SK-N-SH (cell line): ENCODE measurements around the gene DMRT2. TPM values are rescaled to one million over a fixed set of nuclear protein-coding genes. Genes with fewer than 3 reads are reported as not detected.

Experiments
- CTCF ChIA-PET: fragments of 300-600, 350-600 bp; formaldehyde crosslinking; extraction: SDS; loops from one replicate; lab custom pipeline; 2021; lab: Yijun Ruan, JAX
- POLR2A ChIA-PET: fragments of 350-600 bp; sonication (Branson Sonifier 250); formaldehyde crosslinking; extraction: SDS; loops from one replicate; lab custom pipeline; 2020; ENCODE audit warnings: antibody characterized with exemption, inconsistent platforms; lab: Yijun Ruan, JAX
- DNase-seq: peaks from one replicate; pipeline ENCODE4 v3.0.0; 2012
- H2AFZ ChIP-seq: fragments of 200-600 bp; sonication (generic); 2 replicates; pipeline ENCODE4 v1.8.1; 2016; ENCODE audit warnings: antibody characterized with exemption, mild to moderate bottlenecking, low read depth
- H3F3A ChIP-seq: fragments of 200-600 bp; sonication (generic); replicated peaks from 2 replicates; pipeline ENCODE3; 2016; ENCODE audit warnings: antibody characterized with exemption, mild to moderate bottlenecking; ENCODE audit not compliant: insufficient read depth
- H3K27ac ChIP-seq, 2 experiments: fragments of 200-500 bp in 1 of 2; fragments of 200-600 bp in 1 of 2; sonication (Bioruptor generic) in 1 of 2; sonication (generic), shearing (Covaris generic) in 1 of 2; 2 replicates each; pipeline versions ENCODE4 v1.5.1 to v1.6.1; 2014 to 2016; ENCODE audit warnings: low read depth in 2 of 2, inconsistent platforms in 1 of 2, low read length in 1 of 2, mild to moderate bottlenecking in 1 of 2, mixed read lengths in 1 of 2
- H3K27me3 ChIP-seq: fragments of 200-600 bp; sonication (generic), shearing (Covaris generic); 2 replicates; pipeline ENCODE4 v1.6.1; 2016; ENCODE audit warnings: mixed run types; ENCODE audit not compliant: insufficient read depth
- H3K36me3 ChIP-seq, 2 experiments: fragments of 200-500 bp in 1 of 2; fragments of 200-600 bp in 1 of 2; sonication (Bioruptor generic) in 1 of 2; sonication (generic) in 1 of 2; replicated peaks in 1 of 2; 2 replicates each; pipeline versions ENCODE3 to v1.5.1; 2014 to 2016; ENCODE audit warnings: low read length in 1 of 2, mild to moderate bottlenecking in 1 of 2; ENCODE audit not compliant: insufficient read depth in 2 of 2, control insufficient read depth in 1 of 2
- H3K4me1 ChIP-seq, 2 experiments: fragments of 200-500 bp in 1 of 2; fragments of 200-600 bp in 1 of 2; sonication (Bioruptor generic) in 1 of 2; sonication (generic), shearing (Covaris generic) in 1 of 2; 2 replicates each; pipeline versions ENCODE4 v1.5.1 to v1.6.1; 2014 to 2016; ENCODE audit warnings: low read depth in 1 of 2, low read length in 1 of 2, mixed run types in 1 of 2; ENCODE audit not compliant: insufficient read depth in 2 of 2, control insufficient read depth in 1 of 2
- H3K4me2 ChIP-seq: fragments of 200-600 bp; sonication (generic), shearing (Covaris generic); 2 replicates; pipeline ENCODE4 v1.6.1; 2017; ENCODE audit warnings: mixed run types
- H3K4me3 ChIP-seq, 2 experiments: fragments of 200-500 bp in 1 of 2; fragments of 200-600 bp in 1 of 2; sonication (Bioruptor generic) in 1 of 2; sonication (generic), shearing (Covaris generic) in 1 of 2; 2 replicates each; pipeline versions ENCODE4 v1.5.1 to v1.8.1; 2014 to 2016; ENCODE audit warnings: low read depth in 2 of 2, inconsistent platforms in 1 of 2, low read length in 1 of 2, mild to moderate bottlenecking in 1 of 2, mixed read lengths in 1 of 2, moderate library complexity in 1 of 2
- H3K79me2 ChIP-seq: fragments of 200-600 bp; sonication (generic); 2 replicates; pipeline ENCODE4 v1.8.1; 2017; ENCODE audit warnings: mild to moderate bottlenecking; ENCODE audit not compliant: insufficient read depth
- H3K9ac ChIP-seq: fragments of 200-600 bp; sonication (generic); 2 replicates; pipeline ENCODE4 v1.6.1; 2017; ENCODE audit warnings: mixed run types
- H3K9me2 ChIP-seq: fragments of 200-600 bp; sonication (generic); 2 replicates; pipeline ENCODE4 v1.6.1; 2017; ENCODE audit warnings: mixed run types
- H3K9me3 ChIP-seq: fragments of 200-600 bp; sonication (generic); 2 replicates; pipeline ENCODE4 v1.6.1; 2017; ENCODE audit warnings: mixed run types, mild to moderate bottlenecking, moderate library complexity
- H4K20me1 ChIP-seq: fragments of 200-600 bp; sonication (generic); 2 replicates; pipeline ENCODE4 v1.6.1; 2017; ENCODE audit warnings: mild to moderate bottlenecking, mixed run types; ENCODE audit not compliant: insufficient read depth
- CHD2 ChIP-seq: fragments of 150-350 bp; IDR thresholded peaks from 2 replicates; pipeline ENCODE4 v1.6.1; 2018; ENCODE audit warnings: low read length; ENCODE audit not compliant: partially characterized antibody
- ELF1 ChIP-seq: IDR thresholded peaks from 2 replicates; pipeline ENCODE4 v1.4.0; 2012
- EP300 ChIP-seq, 2 experiments: IDR thresholded peaks; 2 replicates each; pipeline versions ENCODE4 v1.4.0 to v1.6.1; 2012; ENCODE audit warnings: borderline replicate concordance in 1 of 2, low read depth in 1 of 2, low read length in 1 of 2
- FOXM1 ChIP-seq: IDR thresholded peaks from 2 replicates; pipeline ENCODE4 v1.4.0; 2012; ENCODE audit warnings: low read depth, mild to moderate bottlenecking
- GATA2 ChIP-seq: sonication (generic); formaldehyde crosslinking; IDR thresholded peaks from 2 replicates; pipeline ENCODE4 v1.5.0; 2020; ENCODE audit warnings: mild to moderate bottlenecking, missing genetic modification reagents
- NRF1 ChIP-seq: IDR thresholded peaks from 2 replicates; pipeline ENCODE4 v1.6.1; 2012; ENCODE audit warnings: low read depth, mild to moderate bottlenecking, low read length
- POLR2AphosphoS5 ChIP-seq: IDR thresholded peaks from 2 replicates; pipeline ENCODE4 v1.6.1; 2012; ENCODE audit warnings: low read depth, low read length
- RCOR1 ChIP-seq: fragments of 150-350 bp; IDR thresholded peaks from 2 replicates; pipeline ENCODE4 v1.6.1; 2017; ENCODE audit warnings: antibody characterized with exemption, low read length
- RFX5 ChIP-seq: IDR thresholded peaks from 2 replicates; pipeline ENCODE4 v1.6.1; 2012; ENCODE audit warnings: mild to moderate bottlenecking, improper control_type of control experiment, low read length
- SIN3A ChIP-seq: IDR thresholded peaks from 2 replicates; pipeline ENCODE4 v1.6.1; 2012; ENCODE audit warnings: low read depth, mild to moderate bottlenecking, low read length, moderate library complexity, borderline replicate concordance
- SMC3 ChIP-seq: IDR thresholded peaks from 2 replicates; pipeline ENCODE4 v1.6.1; 2012; ENCODE audit warnings: low read depth, low read length, improper control_type of control experiment
- TCF12 ChIP-seq: IDR thresholded peaks from 2 replicates; pipeline ENCODE4 v1.4.0; 2012
- TEAD4 ChIP-seq: IDR thresholded peaks from 2 replicates; pipeline ENCODE4 v1.4.0; 2012; ENCODE audit warnings: mild to moderate bottlenecking, borderline replicate concordance; ENCODE audit not compliant: insufficient read depth
- USF1 ChIP-seq: IDR thresholded peaks from 2 replicates; pipeline ENCODE4 v1.4.0; 2012; ENCODE audit warnings: low read depth, borderline replicate concordance
- YY1 ChIP-seq: IDR thresholded peaks from 2 replicates; pipeline ENCODE4 v1.4.0; 2012; ENCODE audit warnings: low read depth, mild to moderate bottlenecking
- WGBS: methylation state at CpG from one replicate; pipeline ENCODE4 v1.1.6; 2017; ENCODE audit warnings: low lambda C conversion rate; 5-methylcytosine and 5-hydroxymethylcytosine counted together
- polyA plus RNA-seq, 3 experiments: library from polyadenylated mRNA; depleted of rRNA; stranded (reverse); fragments of >200 nt; gene quantifications; 2 replicates each; pipeline ENCODE4 v1.2.3, GENCODE V29; 2012
- TF ChIP-seq, protein P1 (sequence below): fragments of 150-350 bp; IDR thresholded peaks from 2 replicates; pipeline ENCODE4 v1.6.1; 2017; ENCODE audit warnings: antibody characterized with exemption, low read length, low read depth, borderline replicate concordance
- TF ChIP-seq, protein P2 (sequence below): IDR thresholded peaks from 2 replicates; pipeline ENCODE4 v1.4.0; 2012; ENCODE audit warnings: low read depth, borderline replicate concordance
- TF ChIP-seq, protein P3 (sequence below): fragments of 150-350 bp; IDR thresholded peaks from 2 replicates; pipeline ENCODE4 v1.6.1; 2016; ENCODE audit warnings: mild to moderate bottlenecking, low read depth, low read length
- TF ChIP-seq, protein P4 (sequence below): fragments of 200-600 bp; sonication (generic); IDR thresholded peaks from 2 replicates; pipeline ENCODE4 v1.6.1; 2017; ENCODE audit warnings: antibody characterized with exemption, mild to moderate bottlenecking, moderate library complexity
- TF ChIP-seq, protein P5 (sequence below): IDR thresholded peaks from 2 replicates; pipeline ENCODE4 v1.4.0; 2012; ENCODE audit warnings: low read depth

Gene DMRT2
- polyA plus RNA-seq, 1 of the 3 experiments (the other 2 are of a cell fraction): not detected

- Histone ChIP-seq H3K36me3 (no peaks in the 10 kb centered on the region), H3K27me3 (no peaks in the 10 kb centered on the region), H3K9ac (no peak overlapping the region), H3F3A (no peaks in the 10 kb centered on the region), H3K27ac (no peak overlapping the region), H3K9me2 (no peaks in the 10 kb centered on the region), H3K4me3 (no peak overlapping the region), H3K4me2 (no peak overlapping the region), H3K4me1 (no peaks in the 10 kb centered on the region), H4K20me1 (no peaks in the 10 kb centered on the region), H2AFZ (no peak overlapping the region), H3K9me3 (no peaks in the 10 kb centered on the region), H3K79me2 (no peaks in the 10 kb centered on the region)
- CTCF ChIA-PET: no interaction called here
- no peak for TF ChIP-seq TEAD4
- TF ChIP-seq YY1: no peak
- TF ChIP-seq SMC3: no peak
- TF ChIP-seq CHD2: no peak
- no peak for TF ChIP-seq RCOR1
- TF ChIP-seq, protein P1, sequence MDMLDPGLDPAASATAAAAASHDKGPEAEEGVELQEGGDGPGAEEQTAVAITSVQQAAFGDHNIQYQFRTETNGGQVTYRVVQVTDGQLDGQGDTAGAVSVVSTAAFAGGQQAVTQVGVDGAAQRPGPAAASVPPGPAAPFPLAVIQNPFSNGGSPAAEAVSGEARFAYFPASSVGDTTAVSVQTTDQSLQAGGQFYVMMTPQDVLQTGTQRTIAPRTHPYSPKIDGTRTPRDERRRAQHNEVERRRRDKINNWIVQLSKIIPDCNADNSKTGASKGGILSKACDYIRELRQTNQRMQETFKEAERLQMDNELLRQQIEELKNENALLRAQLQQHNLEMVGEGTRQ: no peak
- TF ChIP-seq POLR2AphosphoS5: no peak
- TF ChIP-seq ELF1: no peak
- TF ChIP-seq FOXM1: no peak
- TF ChIP-seq EP300 (IDR thresholded peaks at IDR 0.05; ENCODE audit: borderline replicate concordance in 1 of 2, low read depth in 1 of 2, low read length in 1 of 2): no peak
- TF ChIP-seq, protein P2, sequence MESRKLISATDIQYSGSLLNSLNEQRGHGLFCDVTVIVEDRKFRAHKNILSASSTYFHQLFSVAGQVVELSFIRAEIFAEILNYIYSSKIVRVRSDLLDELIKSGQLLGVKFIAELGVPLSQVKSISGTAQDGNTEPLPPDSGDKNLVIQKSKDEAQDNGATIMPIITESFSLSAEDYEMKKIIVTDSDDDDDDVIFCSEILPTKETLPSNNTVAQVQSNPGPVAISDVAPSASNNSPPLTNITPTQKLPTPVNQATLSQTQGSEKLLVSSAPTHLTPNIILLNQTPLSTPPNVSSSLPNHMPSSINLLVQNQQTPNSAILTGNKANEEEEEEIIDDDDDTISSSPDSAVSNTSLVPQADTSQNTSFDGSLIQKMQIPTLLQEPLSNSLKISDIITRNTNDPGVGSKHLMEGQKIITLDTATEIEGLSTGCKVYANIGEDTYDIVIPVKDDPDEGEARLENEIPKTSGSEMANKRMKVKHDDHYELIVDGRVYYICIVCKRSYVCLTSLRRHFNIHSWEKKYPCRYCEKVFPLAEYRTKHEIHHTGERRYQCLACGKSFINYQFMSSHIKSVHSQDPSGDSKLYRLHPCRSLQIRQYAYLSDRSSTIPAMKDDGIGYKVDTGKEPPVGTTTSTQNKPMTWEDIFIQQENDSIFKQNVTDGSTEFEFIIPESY: no peak
- TF ChIP-seq USF1: no peak
- no peak for TF ChIP-seq RFX5
- TF ChIP-seq, protein P3, sequence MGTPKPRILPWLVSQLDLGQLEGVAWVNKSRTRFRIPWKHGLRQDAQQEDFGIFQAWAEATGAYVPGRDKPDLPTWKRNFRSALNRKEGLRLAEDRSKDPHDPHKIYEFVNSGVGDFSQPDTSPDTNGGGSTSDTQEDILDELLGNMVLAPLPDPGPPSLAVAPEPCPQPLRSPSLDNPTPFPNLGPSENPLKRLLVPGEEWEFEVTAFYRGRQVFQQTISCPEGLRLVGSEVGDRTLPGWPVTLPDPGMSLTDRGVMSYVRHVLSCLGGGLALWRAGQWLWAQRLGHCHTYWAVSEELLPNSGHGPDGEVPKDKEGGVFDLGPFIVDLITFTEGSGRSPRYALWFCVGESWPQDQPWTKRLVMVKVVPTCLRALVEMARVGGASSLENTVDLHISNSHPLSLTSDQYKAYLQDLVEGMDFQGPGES: no peak
- TF ChIP-seq NRF1: no peak
- TF ChIP-seq SIN3A: no peak
- TF ChIP-seq, protein P4, sequence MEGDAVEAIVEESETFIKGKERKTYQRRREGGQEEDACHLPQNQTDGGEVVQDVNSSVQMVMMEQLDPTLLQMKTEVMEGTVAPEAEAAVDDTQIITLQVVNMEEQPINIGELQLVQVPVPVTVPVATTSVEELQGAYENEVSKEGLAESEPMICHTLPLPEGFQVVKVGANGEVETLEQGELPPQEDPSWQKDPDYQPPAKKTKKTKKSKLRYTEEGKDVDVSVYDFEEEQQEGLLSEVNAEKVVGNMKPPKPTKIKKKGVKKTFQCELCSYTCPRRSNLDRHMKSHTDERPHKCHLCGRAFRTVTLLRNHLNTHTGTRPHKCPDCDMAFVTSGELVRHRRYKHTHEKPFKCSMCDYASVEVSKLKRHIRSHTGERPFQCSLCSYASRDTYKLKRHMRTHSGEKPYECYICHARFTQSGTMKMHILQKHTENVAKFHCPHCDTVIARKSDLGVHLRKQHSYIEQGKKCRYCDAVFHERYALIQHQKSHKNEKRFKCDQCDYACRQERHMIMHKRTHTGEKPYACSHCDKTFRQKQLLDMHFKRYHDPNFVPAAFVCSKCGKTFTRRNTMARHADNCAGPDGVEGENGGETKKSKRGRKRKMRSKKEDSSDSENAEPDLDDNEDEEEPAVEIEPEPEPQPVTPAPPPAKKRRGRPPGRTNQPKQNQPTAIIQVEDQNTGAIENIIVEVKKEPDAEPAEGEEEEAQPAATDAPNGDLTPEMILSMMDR: no peak
- no peak for TF ChIP-seq TCF12
- no peak for TF ChIP-seq GATA2 (CRISPR knock-in tag)
- TF ChIP-seq, protein P5, sequence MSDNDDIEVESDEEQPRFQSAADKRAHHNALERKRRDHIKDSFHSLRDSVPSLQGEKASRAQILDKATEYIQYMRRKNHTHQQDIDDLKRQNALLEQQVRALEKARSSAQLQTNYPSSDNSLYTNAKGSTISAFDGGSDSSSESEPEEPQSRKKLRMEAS: no peak
- WGBS: 3% methylated on average over 2 of the region's 2 CpGs
- POLR2A ChIA-PET: no interaction called here
- no peak for DNase-seq
Observed at GRCh38 chr9:1065130-1065529, 15.0 kb downstream of the DMRT2 start.
